K562 (cell line): ENCODE results near the gene OTULINL. TPM values are rescaled to one million over a fixed set of nuclear protein-coding genes. Genes with fewer than 3 reads are reported as not detected.

Source experiments
- ATAC-seq: fragments of 200-7000 bp; cut with Tn5 transposase; 3 replicates; pipeline ENCODE4 v1.9.1; 2020; ENCODE audit warnings: moderate library complexity
- BruUV-seq: library from RNA; stranded (reverse); fragments of 400-500 nt; replicated peaks from 2 replicates; lab custom pipeline; 2021; lab: Mats Ljungman, UMichigan
- CTCF ChIA-PET: fragments of 300-600 bp; formaldehyde crosslinking; extraction: SDS; loops from one replicate; lab custom pipeline; 2021; ENCODE audit warnings: low intra/inter-chr PET ratio; lab: Yijun Ruan, JAX
- POLR2A ChIA-PET: fragments of 300-600, 350-650 bp; sonication (Branson Sonifier 250); formaldehyde crosslinking; extraction: SDS; loops from one replicate; lab custom pipeline; 2021; ENCODE audit warnings: antibody characterized with exemption, inconsistent platforms; lab: Yijun Ruan, JAX
- DNase-seq, 4 experiments: peaks; one replicate each; pipeline versions ENCODE4 v3.0.0 to v3.0.0-alpha.2; 2011 to 2018; ENCODE audit warnings: low spot score in 3 of 4, mixed read lengths in 3 of 4; ENCODE audit errors: extremely low read depth in 1 of 4
- FAIRE-seq: peaks from 2 replicates; lab custom pipeline; 2011; peaks lifted over from hg19 to GRCh38; lab: Jason Lieb, UNC
- H2AFZ ChIP-seq: 2 replicates; pipeline ENCODE4 v1.6.0; 2011; ENCODE audit warnings: low read depth, low read length, control low read depth, inconsistent platforms
- H3K27ac ChIP-seq: fragments of 200-600 bp; 3 replicates; pipeline ENCODE4 v1.8.0; 2011; ENCODE audit warnings: low read depth, mild to moderate bottlenecking, control low read depth, inconsistent platforms, low read length, moderate library complexity, mixed read lengths; ENCODE audit errors: extremely low read depth
- H3K27me3 ChIP-seq, 2 experiments: fragments of 300-600 bp in 1 of 2; 2 replicates in 1 of 2; 3 replicates in 1 of 2; pipeline versions ENCODE4 v1.6.0 to v1.8.0; 2011; ENCODE audit warnings: inconsistent platforms in 2 of 2, low read length in 2 of 2, mild to moderate bottlenecking in 1 of 2, mixed read lengths in 1 of 2, moderate library complexity in 1 of 2; ENCODE audit not compliant: control insufficient read depth in 2 of 2, insufficient read depth in 2 of 2
- H3K36me3 ChIP-seq: fragments of 300-600 bp; 3 replicates; pipeline ENCODE4 v1.8.0; 2011; ENCODE audit warnings: mild to moderate bottlenecking, low read length, inconsistent platforms; ENCODE audit not compliant: control insufficient read depth, insufficient read depth
- H3K4me1 ChIP-seq, 2 experiments: fragments of 200-600 bp in 1 of 2; replicated peaks in 1 of 2; 2 replicates in 1 of 2; 3 replicates in 1 of 2; pipeline versions ENCODE4 v1.5.1 to v1.8.0; 2011; ENCODE audit warnings: inconsistent platforms in 2 of 2, low read length in 2 of 2, mild to moderate bottlenecking in 1 of 2, mixed read lengths in 1 of 2, moderate library complexity in 1 of 2; ENCODE audit not compliant: control insufficient read depth in 2 of 2, insufficient read depth in 2 of 2
- H3K4me2 ChIP-seq: 2 replicates; pipeline ENCODE4 v1.6.1; 2011; ENCODE audit warnings: low read length, control low read depth, inconsistent platforms, mixed read lengths; ENCODE audit not compliant: insufficient read depth
- H3K4me3 ChIP-seq: fragments of 200-600 bp; sonication (generic), shearing (Covaris generic); 2 replicates; pipeline ENCODE4 v1.5.1; 2016; ENCODE audit warnings: control low read depth, inconsistent platforms
- H3K79me2 ChIP-seq: fragments of 200-600 bp; 3 replicates; pipeline ENCODE4 v1.8.0; 2011; ENCODE audit warnings: low read length, inconsistent platforms; ENCODE audit not compliant: control insufficient read depth, insufficient read depth
- H3K9ac ChIP-seq, 2 experiments: 2 replicates each; pipeline versions ENCODE4 v1.6.0 to v1.6.1; 2011; ENCODE audit warnings: low read depth in 2 of 2, low read length in 2 of 2, control low read depth in 1 of 2, inconsistent platforms in 1 of 2, mild to moderate bottlenecking in 1 of 2, mixed read lengths in 1 of 2; ENCODE audit not compliant: insufficient read depth in 1 of 2
- H3K9me1 ChIP-seq: one replicate; pipeline ENCODE4 v1.6.0; 2011; ENCODE audit warnings: inconsistent platforms, mild to moderate bottlenecking, low read length, moderate library complexity; ENCODE audit not compliant: control insufficient read depth, insufficient read depth
- H3K9me3 ChIP-seq: replicated peaks from 2 replicates; pipeline ENCODE4 v1.5.1; 2011; ENCODE audit warnings: low read depth, low read length, inconsistent platforms; ENCODE audit not compliant: control insufficient read depth, insufficient read depth
- H4K20me1 ChIP-seq: replicated peaks from 2 replicates; pipeline ENCODE4 v1.6.1; 2011; ENCODE audit warnings: low read length, inconsistent platforms, mixed read lengths; ENCODE audit not compliant: control insufficient read depth, insufficient read depth
- ADNP ChIP-seq: fragments of 200-800 bp; sonication (Bioruptor generic); IDR thresholded peaks from 2 replicates; pipeline ENCODE4 v1.6.1; 2016; ENCODE audit warnings: missing genetic modification characterization, missing compliant biosample characterization
- BCL6 ChIP-seq: fragments of 250-450 bp; sonication (Bioruptor Pico); IDR thresholded peaks from 2 replicates; pipeline ENCODE4 v1.4.0; 2020
- COPS2 ChIP-seq: fragments of 450-650 bp; conservative IDR thresholded peaks from 2 replicates; pipeline ENCODE4 v1.6.1; 2016; ENCODE audit warnings: mild to moderate bottlenecking, moderate library complexity
- CREM ChIP-seq: IDR thresholded peaks from 2 replicates; pipeline ENCODE4 v1.6.1; 2014; ENCODE audit warnings: antibody characterized with exemption, low read depth
- HLTF ChIP-seq: fragments of 450-650 bp; IDR thresholded peaks from 2 replicates; pipeline ENCODE4 v1.6.1; 2016
- HNRNPLL ChIP-seq: fragments of 200-400 bp; formaldehyde crosslinking; IDR thresholded peaks from 2 replicates; pipeline ENCODE4 v1.6.1; 2017; ENCODE audit warnings: low read length, low read depth, mild to moderate bottlenecking; ENCODE audit not compliant: poor library complexity, severe bottlenecking
- HNRNPUL1 ChIP-seq: fragments of 200-400 bp; formaldehyde crosslinking; IDR thresholded peaks from 2 replicates; pipeline ENCODE4 v1.6.1; 2017; ENCODE audit warnings: low read length
- MLLT1 ChIP-seq, 2 experiments: fragments of 450-650 bp; IDR thresholded peaks; 2 replicates each; pipeline ENCODE4 v1.6.1; 2016
- TAF1 ChIP-seq: IDR thresholded peaks from 2 replicates; pipeline ENCODE4 v1.6.1; 2011; ENCODE audit warnings: mild to moderate bottlenecking, low read length, moderate library complexity; ENCODE audit not compliant: insufficient read depth, control insufficient read depth, severe bottlenecking; ENCODE audit errors: extremely low read depth
- TEAD1 ChIP-seq, 2 experiments: fragments of 450-650 bp in 1 of 2; sonication (generic) in 1 of 2; formaldehyde crosslinking; IDR thresholded peaks; 2 replicates each; pipeline versions ENCODE4 v1.4.0 to v1.8.0; 2020 to 2022; ENCODE audit warnings: mild to moderate bottlenecking in 2 of 2, missing genetic modification reagents in 1 of 2
- ZBTB1 ChIP-seq: sonication (generic); formaldehyde crosslinking; IDR thresholded peaks from 2 replicates; pipeline ENCODE4 v1.8.1; 2023; ENCODE audit warnings: missing genetic modification reagents, low read depth, mild to moderate bottlenecking, borderline replicate concordance
- WGBS: fragments of 100-300 bp; shearing (Covaris generic); methylation state at CpG from one replicate; pipeline ENCODE4 v1.1.6; 2016; ENCODE audit warnings: low coverage, mixed read lengths; ENCODE audit not compliant: insufficient coverage; ENCODE audit errors: missing lambda C conversion rate; 5-methylcytosine and 5-hydroxymethylcytosine counted together
- in situ Hi-C: fragments of 300-500 bp; cut with MboI; formaldehyde crosslinking; loops from 4 replicates; pipeline ENCODE4 v1.15.0; 2018; ENCODE audit warnings: inconsistent platforms, mixed read lengths
- intact Hi-C: fragments of 100-400 bp; cut with micrococcal nuclease; formaldehyde crosslinking; loops from 2 replicates; pipeline ENCODE4 v1.14.2; 2022
- polyA plus RNA-seq, 8 experiments: library from polyadenylated mRNA; depleted of rRNA in 4 of 8; stranded (reverse) in 5 of 8; unstranded in 3 of 8; fragments of >200 nt; fragmentation: Nextera tagmentation in 2 of 8; fragmentation: Illumina TruSeq in 1 of 8; extraction: Ambion mirVana in 2 of 8; extraction: Trizol in 1 of 8; gene quantifications; 2 replicates each; pipeline versions ENCODE4 v1.2.1 to v1.2.3, GENCODE V29; 2011 to 2014; ENCODE audit warnings: inconsistent platforms in 1 of 8, missing spikeins in 1 of 8
- total RNA-seq, 7 experiments: library from RNA; depleted of rRNA in 6 of 7; stranded (reverse); fragments of >200 nt in 6 of 7; fragmentation: Illumina TruSeq in 2 of 7; extraction: Trizol in 2 of 7; gene quantifications; 2 replicates each; pipeline versions ENCODE4 v1.2.1 to v1.2.3, GENCODE V29; 2011 to 2021; ENCODE audit warnings: low replicate concordance in 1 of 7
- TF ChIP-seq, protein P1 (sequence below), 3 experiments: IDR thresholded peaks in 2 of 3; conservative IDR thresholded peaks in 1 of 3; 2 replicates each; pipeline ENCODE4 v1.5.1; 2011 to 2012; ENCODE audit warnings: low read length in 3 of 3, mild to moderate bottlenecking in 3 of 3, control low read depth in 2 of 3, improper control_type of control experiment in 1 of 3, inconsistent platforms in 1 of 3, low read depth in 1 of 3, mixed read lengths in 1 of 3, moderate library complexity in 1 of 3; ENCODE audit not compliant: insufficient read depth in 2 of 3

Gene OTULINL
- total and polyA plus RNA-seq, 9 of the 15 experiments (the other 6 are each of a cell fraction or from before 2014, with no cell fraction given) = 0.13 to 0.18 TPM; not detected in 7

DNA sequence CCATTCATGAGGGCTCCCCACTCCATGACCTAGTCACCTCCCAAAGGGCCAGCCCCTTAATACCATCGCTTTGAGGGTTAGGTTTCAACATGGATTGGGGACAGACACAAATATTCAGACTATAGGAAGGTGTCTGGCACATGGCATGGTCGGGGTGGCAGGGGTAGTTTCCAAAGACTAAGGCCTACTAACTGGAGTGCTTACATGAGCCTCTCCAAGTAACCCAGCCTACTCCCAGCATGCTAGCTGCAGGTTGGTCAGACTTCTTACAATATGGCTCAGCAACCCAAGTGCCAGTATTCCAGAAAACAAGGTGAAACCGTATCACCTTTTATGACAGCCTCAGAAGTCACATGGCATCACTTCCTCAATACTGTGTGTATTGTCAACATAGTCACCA lies 19.9 kb upstream of the OTULINL start:
- H3K9ac ChIP-seq = no peak overlapping the region
- H3K9me1 ChIP-seq = no peaks in the 10 kb centered on the region
- H3K27me3 ChIP-seq = peaks cover 5 to 6% of the 10 kb centered on the region in 2 experiments; a peak in 2 of 5 replicates
- POLR2A ChIA-PET = interaction anchor here (0.9 kb wide), 1 partner anchor 50 kb away, joined by 3 read pairs; no protein-coding TSS in a partner anchor
- H3K9me3 ChIP-seq = no peaks in the 10 kb centered on the region
- no TSS peak for BruUV-seq
- H3K4me1 ChIP-seq = no peaks in the 10 kb centered on the region
- no peak overlapping the region for H2AFZ ChIP-seq
- DNase-seq (no peak), ATAC-seq (no peak), FAIRE-seq (no peak)
- intact Hi-C loops = no loop called here
- H3K4me2 ChIP-seq = no peak overlapping the region
- H3K36me3 ChIP-seq = no peaks in the 10 kb centered on the region
- no peak overlapping the region for H3K4me3 ChIP-seq
- 2% methylated on average over 3 of the region's 3 CpGs for WGBS
- in situ Hi-C loops = no loop called here
- no peaks in the 10 kb centered on the region for H3K79me2 ChIP-seq
- H4K20me1 ChIP-seq = no peaks in the 10 kb centered on the region
- CTCF ChIA-PET = interaction anchor here (0.6 kb wide), 1 partner anchor 166 kb away, joined by 3 read pairs; no protein-coding TSS in a partner anchor
- no peak overlapping the region for H3K27ac ChIP-seq
- TF ChIP-seq BCL6 (CRISPR knock-in tag) = no peak
- TF ChIP-seq COPS2 = no peak
- no peak for TF ChIP-seq CREM
- no peak for TF ChIP-seq ADNP (tag)
- no peak for TF ChIP-seq ZBTB1 (CRISPR knock-in tag)
- no peak for TF ChIP-seq TEAD1 (CRISPR knock-in tag; IDR thresholded peaks at IDR 0.05)
- TF ChIP-seq, protein P1, sequence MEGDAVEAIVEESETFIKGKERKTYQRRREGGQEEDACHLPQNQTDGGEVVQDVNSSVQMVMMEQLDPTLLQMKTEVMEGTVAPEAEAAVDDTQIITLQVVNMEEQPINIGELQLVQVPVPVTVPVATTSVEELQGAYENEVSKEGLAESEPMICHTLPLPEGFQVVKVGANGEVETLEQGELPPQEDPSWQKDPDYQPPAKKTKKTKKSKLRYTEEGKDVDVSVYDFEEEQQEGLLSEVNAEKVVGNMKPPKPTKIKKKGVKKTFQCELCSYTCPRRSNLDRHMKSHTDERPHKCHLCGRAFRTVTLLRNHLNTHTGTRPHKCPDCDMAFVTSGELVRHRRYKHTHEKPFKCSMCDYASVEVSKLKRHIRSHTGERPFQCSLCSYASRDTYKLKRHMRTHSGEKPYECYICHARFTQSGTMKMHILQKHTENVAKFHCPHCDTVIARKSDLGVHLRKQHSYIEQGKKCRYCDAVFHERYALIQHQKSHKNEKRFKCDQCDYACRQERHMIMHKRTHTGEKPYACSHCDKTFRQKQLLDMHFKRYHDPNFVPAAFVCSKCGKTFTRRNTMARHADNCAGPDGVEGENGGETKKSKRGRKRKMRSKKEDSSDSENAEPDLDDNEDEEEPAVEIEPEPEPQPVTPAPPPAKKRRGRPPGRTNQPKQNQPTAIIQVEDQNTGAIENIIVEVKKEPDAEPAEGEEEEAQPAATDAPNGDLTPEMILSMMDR (IDR thresholded peaks at IDR 0.05 in 2 of 3, conservative IDR thresholded peaks at IDR 0.05 in 1 of 3; ENCODE audit: insufficient read depth in 2 of 3, low read depth in 1 of 3, low read length in 3 of 3) = no peak
- TF ChIP-seq HNRNPUL1 = no peak
- no peak for TF ChIP-seq TAF1
- TF ChIP-seq HNRNPLL = no peak
- no peak for TF ChIP-seq MLLT1 (IDR thresholded peaks at IDR 0.05)
- TF ChIP-seq HLTF = no peak
